Superior temporal gyrus (tissue), 1 donor: ENCODE measurements around the gene PSMA6.
"Not testable (repeated sequence)": the region's sequence is repeated elsewhere in the genome, so short reads cannot be mapped to it uniquely, and the experiment has no call there.

Experiments used
- DNase-seq: peaks from one replicate; pipeline ENCODE4 v3.0.0-alpha.2; 2016; ENCODE audit errors: extremely low spot score

The PSMA6 gene

DNA sequence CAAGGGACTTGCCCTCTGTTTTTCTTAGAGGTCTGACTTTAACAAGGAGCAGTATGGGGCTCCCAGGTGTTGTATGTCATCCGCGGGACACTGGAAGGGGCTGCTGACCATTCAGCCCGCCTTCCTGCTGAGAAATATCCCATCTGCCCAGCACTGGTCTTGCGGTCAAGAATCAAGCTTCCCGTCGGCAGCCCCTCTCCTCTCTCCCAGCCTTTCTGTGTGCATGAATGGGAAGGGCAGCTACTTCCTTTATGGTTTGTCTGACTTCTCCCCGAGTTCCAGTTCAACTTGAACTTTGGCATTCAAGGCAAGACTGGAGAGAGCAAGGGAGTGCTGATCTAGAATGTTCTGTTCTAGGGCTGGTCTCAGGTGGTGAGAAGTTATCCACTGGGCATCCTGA, 51.5 kb downstream of the PSMA6 start:
- DNase-seq = no peak

DNA sequence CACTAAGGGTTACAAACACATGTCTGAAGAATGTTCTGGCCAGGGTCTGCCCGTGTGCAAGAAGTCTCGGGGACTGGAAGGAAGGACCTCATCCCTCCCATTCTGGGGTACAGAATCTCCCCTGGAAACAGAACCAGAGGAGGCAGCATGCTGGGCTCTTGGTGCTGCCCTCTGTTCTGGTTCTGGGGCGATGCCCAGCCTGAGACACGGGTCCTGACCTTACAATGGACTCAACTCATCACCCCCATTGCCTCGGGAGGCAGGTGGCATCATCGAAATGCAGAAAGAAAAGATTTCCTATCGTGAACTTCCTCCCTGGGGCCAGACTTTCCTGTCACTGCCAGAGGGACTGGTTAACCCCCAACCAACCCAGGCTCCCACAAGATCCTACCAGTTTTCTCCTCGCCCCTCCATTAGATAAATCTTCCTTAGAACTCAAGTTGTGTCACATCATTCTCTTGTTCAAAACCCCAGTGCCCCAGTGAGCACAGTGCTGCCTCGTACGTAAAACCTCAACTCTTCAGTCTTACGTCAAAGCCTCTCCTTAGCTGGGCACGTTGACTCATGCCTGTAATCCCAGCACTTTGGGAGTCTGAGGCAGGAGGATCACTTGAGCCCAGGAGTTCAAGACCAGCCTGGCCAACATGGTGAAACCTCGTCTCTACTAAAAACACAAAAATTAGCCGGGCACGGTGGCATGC, 52.1 kb downstream of the PSMA6 start:
- DNase-seq = no peak

DNA sequence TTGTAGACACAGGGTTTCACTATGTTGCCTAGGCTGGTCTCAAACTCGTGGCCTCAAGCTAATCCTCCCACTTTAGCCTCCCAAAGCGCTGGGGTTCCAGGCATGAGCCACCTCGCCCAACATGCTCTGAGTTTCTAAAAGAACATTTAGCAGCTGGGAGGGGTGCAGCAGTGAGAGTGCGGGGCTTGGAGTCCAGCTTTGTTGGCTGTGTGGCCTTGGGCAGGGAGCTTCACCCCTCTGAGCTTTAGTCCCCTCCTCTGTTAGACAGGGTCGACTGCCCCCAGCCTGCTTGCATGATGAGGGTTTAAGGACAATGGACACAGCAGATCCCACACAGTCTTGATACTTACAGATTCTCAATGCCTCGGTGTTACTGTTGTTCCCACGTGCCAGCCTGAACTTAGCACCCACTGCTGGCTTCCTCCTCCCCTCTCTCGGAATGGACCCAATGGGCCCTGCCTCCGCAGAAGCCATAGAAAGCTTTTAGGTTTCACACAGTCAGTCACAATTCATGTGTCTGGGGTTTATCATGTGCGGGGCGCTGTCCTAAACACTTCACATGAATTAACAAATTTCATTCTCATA, 54.6 kb downstream of the PSMA6 start:
- no peak for DNase-seq

DNA sequence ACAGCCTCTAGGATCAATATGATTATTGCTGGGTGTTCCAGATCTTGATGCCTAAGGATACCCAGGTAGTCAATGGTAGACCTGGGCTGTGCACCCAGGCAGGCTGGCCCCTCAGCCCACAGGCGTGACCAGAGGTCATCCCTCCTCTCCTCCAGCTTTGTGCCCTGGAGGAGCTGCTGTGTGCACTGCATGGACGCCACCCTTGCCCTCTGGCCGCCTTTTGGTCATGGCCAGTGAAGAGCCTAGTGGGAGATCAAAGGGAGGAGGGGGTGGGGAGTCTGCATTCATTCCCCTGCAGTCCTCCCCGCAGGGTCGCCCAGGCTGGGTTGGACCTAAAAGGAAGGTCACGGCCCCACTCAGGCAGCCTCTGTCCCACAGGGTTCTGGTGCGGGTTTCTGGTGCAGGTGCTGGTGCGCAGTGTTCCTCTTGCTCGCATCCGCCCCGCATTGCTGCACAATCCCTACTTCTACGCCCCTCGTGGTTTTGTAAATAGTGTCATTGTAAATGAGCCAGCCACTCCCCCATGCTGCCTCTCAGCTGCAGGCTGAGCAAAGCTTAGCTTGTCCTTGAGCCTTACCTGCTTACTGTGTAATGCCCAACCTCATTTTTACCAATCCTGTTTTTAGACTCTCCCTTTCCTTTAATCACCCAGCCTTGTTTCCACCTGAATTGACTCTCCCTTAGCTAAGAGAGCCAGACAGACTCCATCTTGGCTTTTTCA, 55.3 kb downstream of the PSMA6 start:
- DNase-seq = no peak

DNA sequence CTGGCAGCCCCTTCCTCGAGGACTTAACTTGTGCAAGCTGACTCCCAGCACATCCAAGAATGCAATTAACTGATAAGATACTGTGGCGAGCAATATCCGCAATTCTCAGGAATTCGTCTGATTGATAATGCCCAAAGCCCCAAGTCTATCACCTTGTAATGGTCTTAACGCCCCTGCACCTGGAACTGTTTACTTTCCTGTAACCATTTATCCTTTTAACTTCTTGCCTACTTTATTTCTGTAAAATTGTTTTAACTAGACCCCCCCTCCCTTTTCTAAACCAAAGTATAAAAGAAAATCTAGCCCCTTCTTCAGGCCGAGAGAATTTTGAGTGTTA, 55.8 kb downstream of the PSMA6 start:
- DNase-seq = not testable (repeated sequence)

DNA sequence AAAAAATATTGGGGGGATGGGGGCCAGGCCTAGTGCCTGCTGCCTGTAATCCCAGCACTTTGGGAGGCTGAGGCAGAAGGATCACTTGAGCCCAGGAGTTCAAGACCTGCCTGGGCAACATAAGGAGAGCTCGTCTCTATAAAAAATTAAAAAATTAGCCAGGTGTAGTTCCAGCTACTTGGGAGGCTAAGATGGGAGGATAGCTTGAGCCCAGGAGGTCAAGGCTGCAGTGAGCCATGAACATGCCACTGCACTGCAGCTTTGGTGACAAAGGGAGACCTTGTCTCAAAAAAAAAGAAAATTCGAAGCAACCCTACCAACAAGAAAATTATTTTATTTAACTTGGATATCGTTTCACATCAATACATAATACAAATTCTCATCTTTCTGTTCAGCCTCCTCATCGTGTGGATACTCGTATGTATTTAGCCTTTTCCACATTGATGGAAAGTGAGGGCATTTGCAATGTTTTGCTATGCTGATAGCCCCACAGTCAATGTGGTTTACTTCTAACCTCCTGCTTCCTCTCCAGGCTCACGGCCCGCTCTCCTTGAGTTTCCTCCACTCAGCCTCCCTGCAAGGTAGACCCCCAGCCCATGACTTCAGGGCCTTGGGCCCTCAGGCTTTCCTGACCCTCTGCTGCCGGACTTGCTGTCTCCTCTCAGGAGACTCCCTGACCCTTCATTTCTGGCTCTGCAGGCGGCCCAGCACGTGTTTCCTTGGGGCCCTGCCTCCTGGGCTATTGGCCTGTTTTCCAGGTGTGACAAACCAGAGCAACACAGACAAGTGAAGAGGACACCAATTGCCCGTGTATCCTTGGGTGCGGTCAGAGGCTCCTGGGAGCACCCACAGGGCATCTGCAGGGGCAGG, 57.5 kb downstream of the PSMA6 start:
- no peak for DNase-seq

DNA sequence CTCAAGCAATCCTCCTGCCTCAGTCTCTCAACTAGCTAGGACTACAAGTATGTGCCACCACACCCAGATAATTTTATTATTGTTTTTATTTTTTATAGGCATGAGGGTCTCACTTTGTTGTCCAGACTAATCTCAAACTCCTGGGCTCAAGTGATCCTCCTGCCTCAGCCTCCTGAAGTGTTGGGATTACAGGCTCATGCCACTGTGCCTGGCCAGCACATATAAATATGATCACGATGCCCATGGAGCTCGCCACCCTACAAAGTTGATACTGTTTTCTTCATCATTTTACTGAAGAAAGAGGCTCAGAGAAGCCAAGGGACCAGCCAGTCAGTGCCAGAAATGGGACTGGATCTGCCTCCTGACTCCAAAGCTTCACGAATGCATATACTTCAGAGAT, 59.3 kb downstream of the PSMA6 start:
- no peak for DNase-seq

DNA sequence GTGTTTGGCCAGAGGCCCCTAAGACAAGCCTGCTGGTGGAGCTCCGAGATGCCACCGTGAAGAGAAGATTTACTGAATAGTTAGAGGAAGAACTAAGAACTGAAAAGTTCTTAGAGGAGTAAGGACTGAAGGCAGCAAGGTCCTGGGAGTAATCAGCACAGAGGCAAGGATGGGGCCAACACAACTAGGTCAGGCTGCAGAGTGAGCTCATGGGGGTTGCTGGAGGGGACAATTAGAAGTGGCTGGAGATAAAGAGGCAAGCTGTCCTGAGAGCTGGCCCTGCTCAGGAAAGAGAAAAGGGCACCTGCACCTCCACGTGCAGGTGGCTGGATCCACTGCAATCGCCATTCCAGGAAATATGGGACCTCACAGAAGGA, 59.7 kb downstream of the PSMA6 start:
- DNase-seq = no peak

DNA sequence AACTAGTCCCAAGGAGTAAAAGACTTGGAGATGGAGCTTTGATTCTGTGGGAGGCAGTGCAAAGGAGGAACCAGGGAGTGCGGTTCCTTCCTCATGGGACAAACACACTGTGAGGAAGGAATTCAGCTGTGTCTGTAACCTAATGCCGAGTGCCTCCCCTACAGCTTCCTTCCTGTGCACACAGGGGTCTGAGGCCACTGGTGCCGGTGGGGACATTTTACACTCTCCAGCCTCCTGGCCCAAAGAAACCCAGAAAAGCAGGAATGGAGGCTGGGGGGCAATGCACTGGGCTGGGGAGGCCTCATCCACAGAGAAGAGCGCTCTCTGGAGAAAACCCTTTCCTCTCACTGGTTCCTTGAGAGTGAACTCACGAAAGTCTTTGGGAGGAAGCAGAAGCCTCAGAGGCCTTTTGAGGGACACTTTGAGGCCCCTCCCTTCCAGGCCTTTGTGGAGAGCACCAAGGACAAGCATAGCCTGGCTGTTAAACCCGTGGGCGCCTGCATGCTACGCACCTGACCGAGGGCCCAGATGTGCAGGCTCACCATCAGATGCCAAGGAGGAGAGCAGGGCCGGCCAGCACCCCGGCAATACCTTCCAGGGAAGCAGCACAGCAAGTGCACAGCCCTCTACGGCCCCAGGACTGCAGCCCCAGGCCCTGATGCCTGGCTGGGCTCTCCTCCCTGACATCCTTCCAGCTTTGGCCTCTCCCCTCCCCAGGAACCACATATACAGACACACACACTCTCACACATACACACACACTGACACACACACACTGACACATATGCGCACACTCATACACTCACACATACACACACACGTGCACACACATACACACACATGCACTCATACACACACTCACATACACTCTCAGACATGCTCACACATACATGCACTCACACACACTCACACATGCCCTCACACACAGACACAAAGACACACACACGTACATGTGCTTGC, 60.4 kb downstream of the PSMA6 start:
- no peak for DNase-seq

DNA sequence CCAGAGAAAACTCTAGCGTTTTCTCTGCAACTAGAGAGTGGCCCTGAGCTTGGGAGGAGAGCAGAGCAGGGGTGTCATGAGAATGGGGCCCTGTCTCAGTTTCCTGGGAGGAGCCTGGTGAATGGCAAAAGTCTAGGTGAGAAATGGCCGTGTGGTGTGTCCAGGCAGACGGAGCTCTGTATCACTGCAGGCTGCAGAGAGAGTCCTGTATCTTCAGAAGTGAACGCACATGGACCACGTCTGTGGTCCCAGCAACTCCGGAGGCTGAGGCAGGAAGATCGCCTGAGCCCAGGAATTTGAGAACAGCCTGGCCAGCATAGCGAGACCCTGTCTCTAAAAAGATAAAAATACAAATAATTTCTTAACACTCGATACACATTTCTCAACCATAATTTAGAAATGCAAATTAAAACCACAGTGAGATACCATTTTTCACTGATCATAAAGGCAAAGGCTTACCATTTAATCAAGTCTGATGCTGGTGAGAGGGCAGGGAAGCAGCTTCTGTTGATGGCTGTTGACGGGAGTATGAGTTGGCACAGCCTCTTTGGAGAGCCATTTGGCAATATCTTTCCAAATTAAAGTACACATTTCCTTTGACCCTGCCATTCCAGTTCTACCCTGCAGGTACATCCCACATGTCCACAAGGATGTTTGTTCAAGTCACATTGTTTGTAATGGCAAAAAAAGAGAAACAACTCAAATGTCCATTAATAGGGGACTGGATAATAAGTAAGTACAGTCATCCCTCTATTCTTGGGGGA, 61.4 kb downstream of the PSMA6 start:
- no peak for DNase-seq

DNA sequence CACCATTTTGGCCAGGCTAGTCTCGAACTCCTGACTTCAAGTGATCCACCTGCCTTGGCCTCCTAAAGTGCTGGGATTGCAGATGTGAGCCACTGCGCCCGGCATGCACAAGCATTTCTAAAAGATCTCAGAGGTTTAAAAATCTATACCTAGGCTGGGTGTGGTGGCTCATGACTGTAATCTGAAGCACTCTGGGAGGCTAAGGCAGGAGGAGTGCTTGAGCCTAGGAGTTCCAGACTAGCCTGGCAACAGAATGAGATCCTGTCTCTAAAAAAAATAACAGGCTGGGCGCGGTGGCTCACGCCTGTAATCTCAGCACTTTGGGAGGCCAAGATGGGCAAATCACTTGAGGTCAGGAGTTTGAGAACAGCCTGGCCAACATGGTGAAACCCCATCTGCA, 63.1 kb downstream of the PSMA6 start:
- not testable (repeated sequence) for DNase-seq

DNA sequence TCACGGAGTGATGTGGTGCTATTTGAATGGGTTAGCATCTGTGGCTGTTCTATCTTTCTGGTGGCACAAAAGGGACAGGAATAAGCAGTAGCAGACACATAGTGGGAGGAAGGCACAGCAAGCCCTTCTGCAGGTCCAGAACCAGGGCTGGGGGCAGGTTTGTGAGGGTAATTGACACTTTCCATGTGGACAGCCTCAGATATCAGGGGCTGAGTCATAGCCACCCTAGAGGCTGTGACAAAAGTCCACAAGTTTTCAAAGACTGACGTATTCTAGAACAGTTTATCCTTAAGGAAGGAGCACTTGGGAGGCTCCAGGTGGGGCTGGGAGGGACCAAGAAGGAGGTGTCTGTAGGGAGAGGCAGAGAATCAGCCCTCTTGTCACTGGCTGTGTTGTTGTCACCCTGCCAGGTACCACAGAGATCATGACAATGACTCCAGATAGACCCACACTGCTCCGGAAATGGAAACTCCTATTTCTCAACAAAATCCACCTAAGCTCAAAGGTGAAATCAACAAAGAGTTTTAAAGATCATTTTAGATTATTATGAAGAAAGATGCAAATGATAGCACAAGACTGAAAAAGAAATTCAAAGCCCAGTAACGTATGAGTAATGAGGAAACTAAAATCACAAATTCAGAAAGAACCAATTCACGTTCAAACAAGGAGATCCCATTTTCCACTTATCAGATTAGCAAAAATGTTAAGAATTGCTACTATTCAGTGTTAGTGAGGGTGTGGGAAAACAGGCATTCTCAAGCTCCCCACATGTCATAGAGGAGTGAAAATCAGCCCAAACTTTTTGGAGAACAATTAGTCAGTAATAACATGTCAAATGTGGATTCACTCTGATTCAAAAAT, 64.0 kb downstream of the PSMA6 start:
- no peak for DNase-seq

DNA sequence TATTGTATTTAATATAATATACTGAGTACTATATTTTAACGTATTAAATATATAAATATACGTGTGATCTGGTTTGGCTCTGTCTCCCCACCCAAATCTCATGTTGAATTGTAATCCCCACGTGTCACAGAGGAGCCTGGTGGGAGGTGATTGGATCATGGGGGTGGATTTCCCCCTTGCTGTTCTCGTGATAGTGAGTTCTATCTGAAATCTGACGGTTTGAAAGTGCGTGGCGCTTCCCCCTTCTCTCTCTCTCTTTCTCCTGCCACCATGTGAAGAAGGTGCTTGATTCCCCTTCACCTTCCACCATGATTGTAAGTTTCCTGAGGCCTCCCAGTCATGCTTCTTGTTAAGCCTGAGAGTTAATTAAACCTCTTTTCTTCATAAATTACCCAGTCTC, 67.5 kb downstream of the PSMA6 start:
- DNase-seq = not testable (repeated sequence)

DNA sequence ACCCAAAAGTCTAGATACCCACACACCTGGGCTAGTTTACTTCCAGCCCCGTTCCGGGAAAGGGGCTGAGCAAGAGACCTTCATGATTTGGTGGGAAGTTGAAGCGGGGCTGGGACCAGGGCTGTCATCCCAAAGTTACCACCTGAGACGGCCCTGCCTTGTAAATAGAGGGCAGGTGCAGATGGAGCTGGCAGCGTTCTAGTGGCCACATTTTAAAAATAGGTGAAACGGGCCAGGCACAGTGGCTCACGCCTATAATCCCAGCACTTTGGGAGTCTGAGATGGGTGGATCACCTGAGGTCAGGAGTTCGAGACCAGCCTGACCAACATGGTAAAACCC, 68.9 kb downstream of the PSMA6 start:
- DNase-seq = no peak

DNA sequence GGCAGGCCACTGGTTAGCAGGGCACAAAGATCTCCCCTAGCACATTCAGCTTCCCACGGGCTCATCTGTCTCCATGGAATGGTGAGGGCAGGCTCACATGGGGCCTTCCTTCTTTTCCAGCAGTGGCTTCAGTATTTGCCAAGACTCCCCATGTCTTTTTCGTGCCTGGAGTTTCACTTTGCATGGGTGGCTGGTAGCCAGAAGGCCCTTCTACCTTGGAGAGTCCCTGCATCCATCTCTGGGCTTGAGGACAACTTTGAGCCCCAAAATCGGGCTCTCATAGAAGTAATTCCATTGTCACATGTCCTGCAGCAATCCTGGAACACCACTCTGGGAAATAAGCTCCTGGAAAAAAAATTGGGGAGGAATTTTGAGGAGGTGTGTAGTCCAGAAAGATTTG, 70.3 kb downstream of the PSMA6 start:
- DNase-seq = no peak

DNA sequence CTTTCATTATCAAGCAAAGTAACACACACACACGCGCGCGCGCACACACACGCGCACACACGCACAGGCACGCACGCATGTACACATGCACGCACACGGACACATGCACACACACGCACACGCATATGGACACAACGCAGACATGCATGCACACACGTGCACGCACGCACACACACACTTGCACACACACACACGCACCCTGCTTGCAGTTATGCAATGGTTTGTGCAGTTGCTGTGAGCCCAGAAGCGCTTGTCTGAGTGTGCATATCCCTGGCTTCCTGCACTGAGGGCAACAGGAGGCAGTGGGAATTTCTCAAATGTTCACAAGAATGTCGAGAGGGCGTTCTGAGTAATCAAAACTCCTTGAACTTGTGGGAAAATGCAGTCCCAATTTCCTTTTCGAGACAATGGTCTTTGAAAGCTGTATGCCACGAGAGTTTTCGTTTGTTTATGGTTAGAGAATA, 70.8 kb downstream of the PSMA6 start:
- DNase-seq = no peak

DNA sequence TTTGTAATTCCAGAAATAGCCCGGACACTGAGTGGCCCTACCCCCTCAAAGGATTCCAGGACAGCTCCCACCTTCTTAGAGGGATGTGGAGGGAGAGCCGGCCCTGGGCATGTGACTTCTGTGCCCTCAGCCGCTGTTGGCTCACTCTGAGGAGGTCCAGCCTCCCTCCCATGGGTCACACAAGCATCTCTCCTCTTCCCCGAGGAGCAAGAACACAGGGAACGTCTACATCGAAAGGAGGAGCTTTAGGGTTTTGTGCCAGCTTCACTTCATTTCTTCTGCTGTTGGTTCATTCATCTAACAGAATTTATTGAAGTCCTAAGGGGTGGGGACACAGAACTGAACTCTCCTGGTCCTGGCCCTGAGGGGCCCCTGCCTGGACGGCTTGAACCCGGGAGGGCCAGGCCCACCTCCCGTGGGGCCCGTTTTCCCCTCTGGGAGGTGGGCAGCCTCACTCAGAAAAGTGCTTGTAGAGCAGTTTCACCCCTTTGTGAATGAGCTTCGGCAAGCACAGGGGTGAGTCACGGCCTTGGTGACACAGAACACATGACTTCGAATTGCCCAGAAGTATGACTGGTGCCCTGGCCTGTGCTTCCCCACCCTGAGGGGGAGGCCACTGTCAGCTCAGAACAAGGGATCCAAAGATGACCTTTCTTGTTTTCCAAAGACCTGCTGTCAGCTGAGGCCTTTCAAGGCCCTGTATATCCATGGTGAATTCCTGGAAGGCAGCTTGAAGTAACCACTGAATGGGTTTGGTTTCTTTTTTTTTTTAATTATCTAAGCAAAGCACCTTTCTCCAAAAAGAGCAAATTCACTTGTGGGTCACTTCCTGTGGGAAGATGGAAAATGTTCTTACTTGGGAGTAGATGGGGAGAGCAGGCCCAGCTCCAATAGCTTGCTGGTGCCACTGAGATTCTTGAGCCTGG, 73.2 kb downstream of the PSMA6 start:
- DNase-seq = no peak

DNA sequence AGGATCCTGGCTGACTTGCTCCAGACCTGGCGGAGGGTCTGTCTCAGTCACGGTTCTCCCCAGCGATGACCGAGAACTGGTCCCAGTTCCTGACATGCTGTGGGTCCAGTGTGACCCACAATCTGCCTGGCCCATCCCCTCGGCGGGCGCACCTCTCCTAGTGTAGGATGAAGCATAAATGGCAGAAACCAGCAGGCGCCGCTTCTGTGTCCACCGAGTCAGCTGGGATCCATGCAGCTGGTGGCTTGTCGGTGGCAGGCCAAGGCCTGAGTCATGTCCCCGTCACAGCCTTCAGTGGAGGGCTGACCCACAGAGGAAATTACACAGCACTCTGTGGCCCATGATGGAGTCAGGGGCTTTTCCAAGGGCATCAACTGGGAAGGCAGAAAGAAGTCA, 73.9 kb downstream of the PSMA6 start:
- DNase-seq = peak; percentile 52
